ENCODE data around the gene ANKRD18B.
"Not testable (repeated sequence)": the region's sequence is repeated elsewhere in the genome, so short reads cannot be mapped to it uniquely, and the experiment has no call there.

ANKRD18B gene

GRCh38 chr9:33535541-33535940 is 11.5 kb downstream of the ANKRD18B start:
- no peak for DNase-seq

- DNase-seq: not testable (repeated sequence)
Measured at GRCh38 chr9:33543463-33543862, 19.4 kb downstream of the ANKRD18B start.

- DNase-seq: not testable (repeated sequence)
Measured at GRCh38 chr9:33545715-33546114, 21.7 kb downstream of the ANKRD18B start.

- not testable (repeated sequence) for DNase-seq
Measured at GRCh38 chr9:33548816-33549215, 24.8 kb downstream of the ANKRD18B start.

GRCh38 chr9:33549418-33549817 is 25.4 kb downstream of the ANKRD18B start:
- DNase-seq: not testable (repeated sequence)

GRCh38 chr9:33551183-33551582 is 27.1 kb downstream of the ANKRD18B start:
- DNase-seq: not testable (repeated sequence)

GRCh38 chr9:33552315-33552725 is 28.3 kb downstream of the ANKRD18B start:
- not testable (repeated sequence) for DNase-seq

- not testable (repeated sequence) for DNase-seq
Measured at GRCh38 chr9:33560217-33560616, 36.2 kb downstream of the ANKRD18B start.

GRCh38 chr9:33562196-33562595 is 38.1 kb downstream of the ANKRD18B start:
- not testable (repeated sequence) for DNase-seq

- not testable (repeated sequence) for DNase-seq
Measured at GRCh38 chr9:33567776-33568175, 43.7 kb downstream of the ANKRD18B start.

- DNase-seq: not testable (repeated sequence)
Measured at GRCh38 chr9:33577786-33578185, 53.7 kb downstream of the ANKRD18B start.

- not testable (repeated sequence) for DNase-seq
Measured at GRCh38 chr9:33579996-33580395, 55.9 kb downstream of the ANKRD18B start.

GRCh38 chr9:33582686-33583085 is 58.6 kb downstream of the ANKRD18B start:
- DNase-seq: peak; percentile 34 to 37

GRCh38 chr9:33586128-33586527 is 62.1 kb downstream of the ANKRD18B start:
- not testable (repeated sequence) for DNase-seq

GRCh38 chr9:33587799-33588198 is 63.7 kb downstream of the ANKRD18B start:
- DNase-seq: not testable (repeated sequence)

- not testable (repeated sequence) for DNase-seq
Measured at GRCh38 chr9:33588876-33589275, 64.8 kb downstream of the ANKRD18B start.

- not testable (repeated sequence) for DNase-seq
Measured at GRCh38 chr9:33590857-33591256, 66.8 kb downstream of the ANKRD18B start.

GRCh38 chr9:33596974-33597373 is 72.9 kb downstream of the ANKRD18B start:
- DNase-seq: not testable (repeated sequence)

- DNase-seq: not testable (repeated sequence)
Measured at GRCh38 chr9:33597386-33597785, 73.3 kb downstream of the ANKRD18B start.

- DNase-seq: not testable (repeated sequence)
Measured at GRCh38 chr9:33598796-33599379, 74.8 kb downstream of the ANKRD18B start.

GRCh38 chr9:33600911-33601310 is 76.9 kb downstream of the ANKRD18B start:
- DNase-seq: not testable (repeated sequence)

- DNase-seq: not testable (repeated sequence)
Measured at GRCh38 chr9:33604249-33604648, 80.2 kb downstream of the ANKRD18B start.

- not testable (repeated sequence) for DNase-seq
Measured at GRCh38 chr9:33604936-33605335, 80.9 kb downstream of the ANKRD18B start.

GRCh38 chr9:33611358-33611757 is 87.3 kb downstream of the ANKRD18B start:
- no peak for DNase-seq

GRCh38 chr9:33612410-33612809 is 88.4 kb downstream of the ANKRD18B start:
- DNase-seq: not testable (repeated sequence)
